Measurements from ENCODE around the gene CAV1.

CAV1 gene

DNA sequence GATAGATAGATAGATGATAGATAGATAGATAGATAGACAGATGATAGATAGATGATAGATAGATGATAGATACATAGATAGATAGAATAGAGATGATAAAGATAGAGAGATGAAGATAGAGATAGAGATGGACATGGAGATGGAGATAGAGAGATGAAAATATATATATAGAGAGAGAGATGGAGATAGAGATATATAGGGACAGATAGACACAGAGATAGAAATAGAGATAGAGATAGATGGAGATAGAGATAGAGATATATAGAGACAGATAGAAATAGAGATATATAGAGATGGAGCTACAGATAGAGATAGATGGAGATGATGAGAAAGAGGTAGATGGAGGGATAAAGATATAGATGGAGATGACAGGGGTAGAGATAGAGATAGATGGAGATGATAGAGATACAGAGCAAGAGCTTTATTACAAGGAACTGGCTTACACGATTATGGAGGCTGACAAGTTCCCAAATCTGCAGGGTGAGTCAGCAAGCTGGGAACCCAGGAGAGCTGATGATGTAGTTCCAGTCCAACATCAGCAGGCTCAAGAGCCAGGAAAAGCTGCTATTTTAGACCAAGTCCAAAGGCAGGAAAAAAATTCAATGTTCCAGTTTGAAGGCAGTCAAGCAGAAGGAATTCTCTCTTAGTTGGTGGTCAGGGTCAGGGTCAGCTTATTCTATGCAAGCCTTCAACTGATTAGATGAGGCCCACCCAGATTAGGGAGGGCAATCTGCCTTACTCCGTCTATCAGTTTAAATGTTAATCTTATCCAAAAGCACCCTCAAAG is 37.1 kb downstream of the CAV1 start:
- TF ChIP-seq SPI1 (IDR thresholded peaks at IDR 0.05; ENCODE audit: low read depth, low read length) = no peak
- no peak for TF ChIP-seq PAX5 (IDR thresholded peaks at IDR 0.05; ENCODE audit: insufficient read depth, low read length, severe bottlenecking)
- TF ChIP-seq TAF1 (IDR thresholded peaks at IDR 0.05; ENCODE audit: low read depth, low read length) = no peak
- TF ChIP-seq POU2F2 (IDR thresholded peaks at IDR 0.05; ENCODE audit: low read depth, low read length) = no peak
- TF ChIP-seq POLR2A (IDR thresholded peaks at IDR 0.05; ENCODE audit: low read depth, low read length) = no peak
- TF ChIP-seq POLR2AphosphoS5 (IDR thresholded peaks at IDR 0.05; ENCODE audit: low read depth, low read length) = no peak
- no peak for DNase-seq (ENCODE audit: insufficient read length, low spot score)
- FAIRE-seq = no peak

DNA sequence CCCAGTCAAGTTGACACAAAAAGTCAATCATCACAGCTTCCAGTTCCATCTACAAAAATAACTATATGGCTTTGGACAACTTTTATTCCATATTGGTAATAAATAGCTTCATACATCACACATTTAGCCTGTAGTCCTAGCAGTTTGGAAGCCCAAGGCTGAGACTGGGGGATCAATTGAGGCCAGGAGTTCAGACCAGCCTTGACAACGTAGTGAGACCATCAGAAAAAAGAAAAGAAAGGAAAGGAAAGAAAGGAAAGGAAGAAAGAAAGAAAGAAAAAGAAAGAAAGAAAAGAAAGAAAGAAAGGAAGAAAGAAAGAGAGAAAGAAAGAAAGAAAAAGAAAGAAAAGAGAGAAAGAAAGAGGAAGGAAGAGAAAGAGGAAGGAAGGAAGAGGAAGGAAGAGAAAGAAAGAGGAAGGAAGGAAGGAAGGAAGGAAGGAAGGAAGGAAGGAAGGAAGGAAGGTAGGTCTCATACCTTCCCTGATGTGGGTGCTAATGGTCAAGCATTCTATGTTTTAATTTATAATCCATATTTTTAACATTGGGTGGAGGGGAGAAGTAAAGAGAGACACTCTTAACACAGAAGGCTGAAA is 37.8 kb downstream of the CAV1 start:
- no peak for DNase-seq (ENCODE audit: insufficient read length, low spot score)
- TF ChIP-seq TAF1 (IDR thresholded peaks at IDR 0.05; ENCODE audit: low read depth, low read length) (no peak), POLR2AphosphoS5 (IDR thresholded peaks at IDR 0.05; ENCODE audit: low read depth, low read length) (no peak), PAX5 (IDR thresholded peaks at IDR 0.05; ENCODE audit: insufficient read depth, low read length, severe bottlenecking) (no peak), POU2F2 (IDR thresholded peaks at IDR 0.05; ENCODE audit: low read depth, low read length) (no peak), SPI1 (IDR thresholded peaks at IDR 0.05; ENCODE audit: low read depth, low read length) (no peak), POLR2A (IDR thresholded peaks at IDR 0.05; ENCODE audit: low read depth, low read length) (no peak)
- FAIRE-seq = no peak

DNA sequence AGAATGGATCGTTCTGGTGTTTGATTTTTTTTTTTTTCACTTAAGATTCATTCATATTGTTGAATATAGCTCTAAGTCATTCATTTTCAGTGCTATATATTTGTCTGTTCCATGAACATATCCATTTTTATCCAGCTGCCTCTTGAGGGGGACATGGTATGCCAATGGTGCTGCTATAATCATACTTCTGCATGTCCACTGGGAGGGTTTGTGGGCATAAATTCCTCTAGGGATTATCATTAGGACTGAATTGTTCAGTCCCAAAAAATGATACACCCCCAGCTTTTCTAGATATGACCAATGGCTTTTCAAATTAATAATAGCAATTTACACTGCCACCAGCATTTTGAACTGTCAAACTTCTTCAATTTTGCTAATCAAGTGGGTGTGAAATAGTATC is 41.1 kb downstream of the CAV1 start:
- DNase-seq (ENCODE audit: insufficient read length, low spot score) (no peak), FAIRE-seq (no peak)
- TF ChIP-seq POU2F2 (IDR thresholded peaks at IDR 0.05; ENCODE audit: low read depth, low read length) = no peak
- TF ChIP-seq POLR2AphosphoS5 (IDR thresholded peaks at IDR 0.05; ENCODE audit: low read depth, low read length) = no peak
- TF ChIP-seq POLR2A (IDR thresholded peaks at IDR 0.05; ENCODE audit: low read depth, low read length) = no peak
- no peak for TF ChIP-seq TAF1 (IDR thresholded peaks at IDR 0.05; ENCODE audit: low read depth, low read length)
- no peak for TF ChIP-seq SPI1 (IDR thresholded peaks at IDR 0.05; ENCODE audit: low read depth, low read length)
- TF ChIP-seq PAX5 (IDR thresholded peaks at IDR 0.05; ENCODE audit: insufficient read depth, low read length, severe bottlenecking) = no peak

DNA sequence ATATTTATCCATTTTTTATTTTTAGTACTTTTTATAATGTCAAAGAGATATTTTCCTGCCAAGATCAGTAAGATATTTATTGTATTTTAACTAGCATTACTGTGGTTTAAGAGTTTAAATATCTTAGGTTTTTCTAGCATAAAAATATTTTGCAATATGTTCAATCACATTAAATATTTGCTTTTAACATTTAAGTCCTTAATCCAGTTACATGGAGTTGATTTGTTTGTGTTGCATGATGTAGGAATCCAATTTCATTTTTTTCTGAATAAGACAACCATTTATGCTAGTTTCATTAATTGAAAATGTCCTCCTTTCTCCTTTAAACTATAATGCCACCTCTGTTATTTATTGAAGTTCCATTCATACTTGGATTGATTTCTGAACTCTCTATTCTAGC is 41.8 kb downstream of the CAV1 start:
- TF ChIP-seq POU2F2 (IDR thresholded peaks at IDR 0.05; ENCODE audit: low read depth, low read length) = no peak
- no peak for TF ChIP-seq TAF1 (IDR thresholded peaks at IDR 0.05; ENCODE audit: low read depth, low read length)
- TF ChIP-seq POLR2AphosphoS5 (IDR thresholded peaks at IDR 0.05; ENCODE audit: low read depth, low read length) = no peak
- TF ChIP-seq SPI1 (IDR thresholded peaks at IDR 0.05; ENCODE audit: low read depth, low read length) = no peak
- no peak for TF ChIP-seq POLR2A (IDR thresholded peaks at IDR 0.05; ENCODE audit: low read depth, low read length)
- TF ChIP-seq PAX5 (IDR thresholded peaks at IDR 0.05; ENCODE audit: insufficient read depth, low read length, severe bottlenecking) = no peak
- FAIRE-seq (no peak), DNase-seq (ENCODE audit: insufficient read length, low spot score) (no peak)

DNA sequence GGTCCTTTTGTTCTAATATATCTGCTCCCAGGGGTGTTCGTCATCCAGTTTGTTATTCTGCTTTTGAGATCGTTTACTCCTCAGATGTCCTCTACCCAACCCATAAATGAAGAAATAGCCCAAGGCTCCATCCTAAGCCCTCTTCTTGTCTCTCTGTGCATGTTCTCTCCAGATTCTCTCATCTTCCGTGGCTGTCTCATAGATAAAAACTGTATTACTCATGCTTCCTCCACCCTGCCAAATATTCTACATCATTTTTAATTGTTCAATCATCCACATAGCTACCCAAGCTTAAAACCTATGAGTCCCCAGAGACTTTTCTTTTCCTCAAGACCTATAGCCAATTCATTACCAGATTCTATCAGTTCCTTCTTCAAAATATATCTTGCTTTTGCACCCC is 44.9 kb downstream of the CAV1 start:
- FAIRE-seq (no peak), DNase-seq (ENCODE audit: insufficient read length, low spot score) (no peak)

DNA sequence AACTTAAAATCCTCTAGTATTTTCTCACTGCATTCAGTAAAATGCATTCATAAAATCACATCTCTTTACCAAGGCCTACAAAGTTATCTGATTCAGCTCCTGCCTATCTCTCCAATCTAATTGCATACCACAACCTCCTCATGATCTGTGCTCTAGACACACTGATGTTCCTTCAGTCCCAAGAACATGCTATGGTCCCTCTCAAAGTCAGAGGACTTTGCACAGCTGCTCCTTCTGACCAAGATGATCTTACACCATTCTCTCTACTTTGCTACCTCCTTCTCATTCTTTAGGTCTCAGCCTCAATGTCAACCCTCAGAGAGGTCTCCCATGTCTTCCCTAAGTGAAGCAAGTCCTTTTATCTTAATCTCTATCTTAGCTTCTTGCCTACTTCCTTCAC is 45.5 kb downstream of the CAV1 start:
- DNase-seq (ENCODE audit: insufficient read length, low spot score) (no peak), FAIRE-seq (no peak)
- TF ChIP-seq TAF1 (IDR thresholded peaks at IDR 0.05; ENCODE audit: low read depth, low read length) (no peak), SPI1 (IDR thresholded peaks at IDR 0.05; ENCODE audit: low read depth, low read length) (no peak), PAX5 (IDR thresholded peaks at IDR 0.05; ENCODE audit: insufficient read depth, low read length, severe bottlenecking) (no peak), POLR2AphosphoS5 (IDR thresholded peaks at IDR 0.05; ENCODE audit: low read depth, low read length) (no peak), POLR2A (IDR thresholded peaks at IDR 0.05; ENCODE audit: low read depth, low read length) (no peak), POU2F2 (IDR thresholded peaks at IDR 0.05; ENCODE audit: low read depth, low read length) (no peak)

More for the DNA sequence above, 44.9 kb downstream of the CAV1 start:
- no peak for TF ChIP-seq TAF1 (IDR thresholded peaks at IDR 0.05; ENCODE audit: low read depth, low read length)
- no peak for TF ChIP-seq SPI1 (IDR thresholded peaks at IDR 0.05; ENCODE audit: low read depth, low read length)
- no peak for TF ChIP-seq POLR2AphosphoS5 (IDR thresholded peaks at IDR 0.05; ENCODE audit: low read depth, low read length)
- no peak for TF ChIP-seq POU2F2 (IDR thresholded peaks at IDR 0.05; ENCODE audit: low read depth, low read length)
- no peak for TF ChIP-seq POLR2A (IDR thresholded peaks at IDR 0.05; ENCODE audit: low read depth, low read length)
- TF ChIP-seq PAX5 (IDR thresholded peaks at IDR 0.05; ENCODE audit: insufficient read depth, low read length, severe bottlenecking) = no peak

DNA sequence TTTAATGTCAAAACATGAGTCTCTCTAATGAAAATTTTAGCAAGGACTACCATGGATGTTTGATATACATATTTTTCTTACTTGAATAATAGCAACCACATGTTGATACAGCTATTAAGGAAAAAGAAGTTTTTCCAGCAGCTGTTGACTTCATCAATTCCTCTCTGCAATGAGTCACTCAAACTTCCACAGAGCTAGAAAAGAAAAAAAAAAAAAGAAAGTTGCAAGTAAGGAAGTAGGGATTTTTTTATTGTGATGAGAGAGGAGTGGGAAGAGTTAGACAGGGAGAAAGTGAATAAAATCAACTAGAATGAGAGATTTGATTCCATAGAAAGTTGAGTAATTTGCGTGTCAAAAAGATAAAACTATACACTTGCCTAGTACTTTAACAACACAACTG is 46.2 kb downstream of the CAV1 start:
- no peak for DNase-seq (ENCODE audit: insufficient read length, low spot score)
- no peak for FAIRE-seq
- TF ChIP-seq POLR2A (IDR thresholded peaks at IDR 0.05; ENCODE audit: low read depth, low read length) (no peak), PAX5 (IDR thresholded peaks at IDR 0.05; ENCODE audit: insufficient read depth, low read length, severe bottlenecking) (no peak), POU2F2 (IDR thresholded peaks at IDR 0.05; ENCODE audit: low read depth, low read length) (no peak), POLR2AphosphoS5 (IDR thresholded peaks at IDR 0.05; ENCODE audit: low read depth, low read length) (no peak), TAF1 (IDR thresholded peaks at IDR 0.05; ENCODE audit: low read depth, low read length) (no peak), SPI1 (IDR thresholded peaks at IDR 0.05; ENCODE audit: low read depth, low read length) (no peak)

DNA sequence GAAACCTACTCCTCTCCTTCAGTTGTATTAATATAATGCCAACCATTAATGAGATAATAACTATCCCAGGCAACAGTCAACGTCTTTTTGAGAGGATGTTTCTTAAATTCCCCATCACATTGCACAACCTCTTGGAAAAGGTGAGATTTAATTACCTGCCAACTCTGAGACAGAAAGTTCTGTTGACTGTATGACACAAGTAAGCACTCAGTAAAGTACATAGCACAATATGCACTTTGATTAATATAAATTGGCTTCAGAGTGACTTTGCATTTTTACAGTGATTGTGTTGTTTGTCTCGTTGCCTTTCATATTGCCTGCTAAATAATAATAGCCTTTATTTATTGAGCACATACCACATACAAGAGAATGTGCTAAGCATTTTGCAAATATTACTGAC is 46.7 kb downstream of the CAV1 start:
- FAIRE-seq (no peak), DNase-seq (ENCODE audit: insufficient read length, low spot score) (no peak)
- TF ChIP-seq POU2F2 (IDR thresholded peaks at IDR 0.05; ENCODE audit: low read depth, low read length) (no peak), POLR2A (IDR thresholded peaks at IDR 0.05; ENCODE audit: low read depth, low read length) (no peak), POLR2AphosphoS5 (IDR thresholded peaks at IDR 0.05; ENCODE audit: low read depth, low read length) (no peak), TAF1 (IDR thresholded peaks at IDR 0.05; ENCODE audit: low read depth, low read length) (no peak), SPI1 (IDR thresholded peaks at IDR 0.05; ENCODE audit: low read depth, low read length) (no peak), PAX5 (IDR thresholded peaks at IDR 0.05; ENCODE audit: insufficient read depth, low read length, severe bottlenecking) (no peak)

DNA sequence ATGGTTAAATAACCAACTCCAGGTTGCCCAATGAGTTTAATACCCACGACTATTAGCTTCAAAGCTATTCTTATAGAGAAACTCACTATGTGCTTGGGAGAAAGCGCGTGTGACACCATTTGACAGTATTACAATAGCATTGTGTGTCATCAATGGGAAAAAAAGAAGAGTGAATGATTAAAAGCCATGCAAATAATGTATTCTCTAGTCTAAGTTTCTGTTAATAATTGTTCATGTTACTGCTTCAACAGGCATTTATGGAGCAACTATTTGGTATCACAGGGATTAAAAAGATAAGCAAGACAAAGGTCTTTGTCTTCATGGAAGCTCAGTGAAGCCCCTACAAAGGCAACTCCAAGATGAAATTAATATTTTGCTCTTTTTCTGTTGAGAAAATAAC is 47.2 kb downstream of the CAV1 start:
- FAIRE-seq (no peak), DNase-seq (ENCODE audit: insufficient read length, low spot score) (no peak)
- TF ChIP-seq POLR2AphosphoS5 (IDR thresholded peaks at IDR 0.05; ENCODE audit: low read depth, low read length) (no peak), TAF1 (IDR thresholded peaks at IDR 0.05; ENCODE audit: low read depth, low read length) (no peak), POU2F2 (IDR thresholded peaks at IDR 0.05; ENCODE audit: low read depth, low read length) (no peak), SPI1 (IDR thresholded peaks at IDR 0.05; ENCODE audit: low read depth, low read length) (no peak), PAX5 (IDR thresholded peaks at IDR 0.05; ENCODE audit: insufficient read depth, low read length, severe bottlenecking) (no peak), POLR2A (IDR thresholded peaks at IDR 0.05; ENCODE audit: low read depth, low read length) (no peak)

Measured in GM12891 (cell line).